ENCODE results near the gene ARMC6.

DNA sequence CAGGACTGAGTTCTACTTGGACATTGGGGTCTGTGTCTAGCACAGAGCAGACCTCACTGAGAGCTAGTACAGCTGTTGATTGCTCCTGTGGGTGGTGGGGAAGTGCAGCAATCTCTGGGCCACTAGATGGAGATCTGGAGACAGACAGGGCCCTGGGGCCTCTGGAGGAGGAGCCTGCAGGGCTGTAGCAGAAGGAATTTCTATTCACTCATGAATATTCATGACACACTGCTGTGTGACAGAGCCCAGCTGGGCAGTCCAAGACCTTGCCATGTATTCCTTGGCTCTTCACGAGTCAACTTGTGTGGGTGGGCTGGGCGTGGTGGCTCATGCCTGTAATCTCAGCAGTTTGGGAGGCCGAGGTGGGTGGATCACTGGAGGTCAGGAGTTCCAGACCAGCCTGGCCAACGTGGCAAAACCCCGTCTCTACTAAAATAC lies 37.6 kb upstream of the ARMC6 start:
- TF ChIP-seq, protein P1, sequence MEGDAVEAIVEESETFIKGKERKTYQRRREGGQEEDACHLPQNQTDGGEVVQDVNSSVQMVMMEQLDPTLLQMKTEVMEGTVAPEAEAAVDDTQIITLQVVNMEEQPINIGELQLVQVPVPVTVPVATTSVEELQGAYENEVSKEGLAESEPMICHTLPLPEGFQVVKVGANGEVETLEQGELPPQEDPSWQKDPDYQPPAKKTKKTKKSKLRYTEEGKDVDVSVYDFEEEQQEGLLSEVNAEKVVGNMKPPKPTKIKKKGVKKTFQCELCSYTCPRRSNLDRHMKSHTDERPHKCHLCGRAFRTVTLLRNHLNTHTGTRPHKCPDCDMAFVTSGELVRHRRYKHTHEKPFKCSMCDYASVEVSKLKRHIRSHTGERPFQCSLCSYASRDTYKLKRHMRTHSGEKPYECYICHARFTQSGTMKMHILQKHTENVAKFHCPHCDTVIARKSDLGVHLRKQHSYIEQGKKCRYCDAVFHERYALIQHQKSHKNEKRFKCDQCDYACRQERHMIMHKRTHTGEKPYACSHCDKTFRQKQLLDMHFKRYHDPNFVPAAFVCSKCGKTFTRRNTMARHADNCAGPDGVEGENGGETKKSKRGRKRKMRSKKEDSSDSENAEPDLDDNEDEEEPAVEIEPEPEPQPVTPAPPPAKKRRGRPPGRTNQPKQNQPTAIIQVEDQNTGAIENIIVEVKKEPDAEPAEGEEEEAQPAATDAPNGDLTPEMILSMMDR (IDR thresholded peaks at IDR 0.05; ENCODE audit: low read length) = peak; percentile 38
- TF ChIP-seq EZH2 (optimal IDR thresholded peaks at IDR 0.05; ENCODE audit: low read depth, low read length) (no peak), EZH2phosphoT487 (IDR thresholded peaks at IDR 0.05; ENCODE audit: low read length) (no peak)

Data from MM.1S (cell line).